Activated naive CD8-positive, alpha-beta T cell treated with anti-CD3 and anti-CD28 coated beads, Interleukin-2, amount 10 ng/mL, durations not matched to agents 7 days and 5 days (primary cell): Measurements from ENCODE around the gene ARID5B. TPM values are rescaled to one million over a fixed set of nuclear protein-coding genes. Genes with fewer than 3 reads are reported as not detected.

Experiments
- ATAC-seq: fragments of 150-1000 bp; cut with Tn5 transposase; one replicate; pipeline ENCODE4 v1.10.0; 2021; ENCODE audit warnings: low read depth, moderate library complexity
- POLR2A ChIA-PET: fragments of 350-600 bp; sonication (Branson Sonifier 250); formaldehyde crosslinking; loops from one replicate; lab custom pipeline; 2021; ENCODE audit warnings: antibody characterized with exemption; lab: Charles Lee
- DNase-seq: peaks from one replicate; pipeline ENCODE4 v3.0.0; 2021
- H3K27ac Mint-ChIP-seq: one replicate; pipeline ENCODE4 v1.8.0; 2022; ENCODE audit warnings: mild to moderate bottlenecking, mixed read lengths
- H3K27me3 Mint-ChIP-seq: one replicate; pipeline ENCODE4 v1.8.0; 2022; ENCODE audit warnings: mild to moderate bottlenecking, moderate library complexity, mixed read lengths
- H3K36me3 Mint-ChIP-seq: one replicate; pipeline ENCODE4 v1.8.0; 2021; ENCODE audit warnings: mild to moderate bottlenecking, mixed read lengths
- H3K4me1 Mint-ChIP-seq: one replicate; pipeline ENCODE4 v1.8.0; 2021; ENCODE audit warnings: mixed read lengths
- H3K4me3 Mint-ChIP-seq: one replicate; pipeline ENCODE4 v1.8.0; 2022; ENCODE audit warnings: mild to moderate bottlenecking, moderate library complexity, mixed read lengths
- H3K9me3 Mint-ChIP-seq: one replicate; pipeline ENCODE4 v1.8.0; 2021; ENCODE audit warnings: mixed read lengths
- total RNA-seq, 2 experiments: library from RNA; stranded (reverse); gene quantifications; one replicate each; pipeline ENCODE4 v1.2.3, GENCODE V29; 2021

Gene ARID5B
- total RNA-seq, 2 experiments from 2014 or later: 25.4 to 26.1 TPM

- Mint-ChIP-seq H3K9me3 (peaks cover 9% of the 10 kb centered on the region), H3K36me3 (peaks cover 46% of the 10 kb centered on the region), H3K4me3 (no peak overlapping the region), H3K27ac (no peak overlapping the region), H3K4me1 (peaks cover 13% of the 10 kb centered on the region), H3K27me3 (no peaks in the 10 kb centered on the region)
- POLR2A ChIA-PET: no interaction called here
- no peak for ATAC-seq
- DNase-seq: no peak
These were observed 116.8 kb downstream of the ARID5B start for GRCh38 chr10:62018131-62018911.

- POLR2A ChIA-PET: no interaction called here
- Mint-ChIP-seq H3K27ac (no peak overlapping the region), H3K27me3 (no peaks in the 10 kb centered on the region), H3K4me3 (no peak overlapping the region), H3K9me3 (peaks cover 8% of the 10 kb centered on the region), H3K4me1 (peaks cover 13% of the 10 kb centered on the region), H3K36me3 (peaks cover 46% of the 10 kb centered on the region)
- DNase-seq: no peak
- no peak for ATAC-seq
These were observed 117.7 kb downstream of the ARID5B start for GRCh38 chr10:62019013-62019684.

GRCh38 chr10:62019685-62020359, 118.3 kb downstream of the ARID5B start:
- DNase-seq (no peak), ATAC-seq (no peak)
- Mint-ChIP-seq H3K27ac (no peak overlapping the region), H3K36me3 (peaks cover 47% of the 10 kb centered on the region), H3K9me3 (peaks cover 7% of the 10 kb centered on the region), H3K27me3 (no peaks in the 10 kb centered on the region), H3K4me1 (peaks cover 12% of the 10 kb centered on the region), H3K4me3 (no peak overlapping the region)
- POLR2A ChIA-PET: interaction anchor here (1.2 kb wide), 1 partner anchor 8 kb away, joined by 3 read pairs; no protein-coding TSS in a partner anchor

GRCh38 chr10:62021128-62021665, 119.7 kb downstream of the ARID5B start:
- DNase-seq: no peak
- Mint-ChIP-seq H3K4me3 (no peak overlapping the region), H3K27me3 (no peaks in the 10 kb centered on the region), H3K36me3 (peaks cover 52% of the 10 kb centered on the region), H3K4me1 (peaks cover 17% of the 10 kb centered on the region), H3K9me3 (peaks cover 7% of the 10 kb centered on the region), H3K27ac (no peak overlapping the region)
- no peak for ATAC-seq
- POLR2A ChIA-PET: no interaction called here

- Mint-ChIP-seq H3K27ac (no peak overlapping the region), H3K36me3 (peaks cover 53% of the 10 kb centered on the region), H3K4me1 (peaks cover 17% of the 10 kb centered on the region), H3K27me3 (no peaks in the 10 kb centered on the region), H3K4me3 (no peak overlapping the region), H3K9me3 (peaks cover 7% of the 10 kb centered on the region)
- DNase-seq (no peak), ATAC-seq (no peak)
- POLR2A ChIA-PET: no interaction called here
These were observed 120.7 kb downstream of the ARID5B start for GRCh38 chr10:62021978-62022802.

GRCh38 chr10:62022830-62023229, 121.3 kb downstream of the ARID5B start:
- H3K9me3 Mint-ChIP-seq: peaks cover 7% of the 10 kb centered on the region

GRCh38 chr10:62023329-62023728, 121.8 kb downstream of the ARID5B start:
- Mint-ChIP-seq H3K4me3 (no peak overlapping the region), H3K9me3 (peaks cover 7% of the 10 kb centered on the region), H3K4me1 (peaks cover 19% of the 10 kb centered on the region), H3K27ac (no peak overlapping the region), H3K36me3 (peaks cover 52% of the 10 kb centered on the region), H3K27me3 (no peaks in the 10 kb centered on the region)
- DNase-seq (no peak), ATAC-seq (no peak)
- POLR2A ChIA-PET: no interaction called here

More at GRCh38 chr10:62022830-62023229, 121.3 kb downstream of the ARID5B start:
- POLR2A ChIA-PET: no interaction called here
- Mint-ChIP-seq H3K36me3 (peaks cover 55% of the 10 kb centered on the region), H3K27me3 (no peaks in the 10 kb centered on the region), H3K4me3 (no peak overlapping the region), H3K4me1 (peaks cover 19% of the 10 kb centered on the region), H3K27ac (no peak overlapping the region)
- no peak for DNase-seq
- ATAC-seq: no peak

- Mint-ChIP-seq H3K4me1 (peaks cover 16% of the 10 kb centered on the region), H3K9me3 (peaks cover 7% of the 10 kb centered on the region), H3K27me3 (no peaks in the 10 kb centered on the region), H3K27ac (no peak overlapping the region), H3K36me3 (peaks cover 47% of the 10 kb centered on the region), H3K4me3 (no peak overlapping the region)
- no peak for DNase-seq
- ATAC-seq: no peak
- POLR2A ChIA-PET: no interaction called here
These were observed 122.7 kb downstream of the ARID5B start for GRCh38 chr10:62024026-62024701.

- H3K27ac Mint-ChIP-seq: no peak overlapping the region
- peaks cover 7% of the 10 kb centered on the region for H3K9me3 Mint-ChIP-seq
- no peak overlapping the region for H3K4me3 Mint-ChIP-seq
- H3K4me1 Mint-ChIP-seq: peaks cover 19% of the 10 kb centered on the region
- peaks cover 44% of the 10 kb centered on the region for H3K36me3 Mint-ChIP-seq
- POLR2A ChIA-PET: no interaction called here
- DNase-seq (no peak), ATAC-seq (no peak)
- H3K27me3 Mint-ChIP-seq: no peaks in the 10 kb centered on the region
These were observed 123.8 kb downstream of the ARID5B start for GRCh38 chr10:62025134-62025794.

- no peak overlapping the region for H3K4me3 Mint-ChIP-seq
- H3K27me3 Mint-ChIP-seq: no peaks in the 10 kb centered on the region
- peaks cover 19% of the 10 kb centered on the region for H3K4me1 Mint-ChIP-seq
- H3K36me3 Mint-ChIP-seq: peaks cover 49% of the 10 kb centered on the region
- ATAC-seq (no peak), DNase-seq (no peak)
- POLR2A ChIA-PET: no interaction called here
- peaks cover 7% of the 10 kb centered on the region for H3K9me3 Mint-ChIP-seq
- no peak overlapping the region for H3K27ac Mint-ChIP-seq
These were observed 124.7 kb downstream of the ARID5B start for GRCh38 chr10:62025901-62026879.

GRCh38 chr10:62027841-62028501, 126.5 kb downstream of the ARID5B start:
- POLR2A ChIA-PET: no interaction called here
- peaks cover 42% of the 10 kb centered on the region for H3K36me3 Mint-ChIP-seq

More at GRCh38 chr10:62027841-62028501, 126.5 kb downstream of the ARID5B start:
- H3K27me3 Mint-ChIP-seq: no peaks in the 10 kb centered on the region
- ATAC-seq: no peak
- no peak for DNase-seq
- no peak overlapping the region for H3K27ac Mint-ChIP-seq
- peaks cover 2% of the 10 kb centered on the region for H3K9me3 Mint-ChIP-seq
- H3K4me1 Mint-ChIP-seq: peaks cover 21% of the 10 kb centered on the region
- no peak overlapping the region for H3K4me3 Mint-ChIP-seq
